Thoracic aorta (tissue), 2 donors: ENCODE data around the gene MAB21L2. TPM values are rescaled to one million over a fixed set of nuclear protein-coding genes. Genes with fewer than 3 reads are reported as not detected.

Source experiments
- ATAC-seq: fragments of 150-250 bp; one replicate; pipeline ENCODE4 v1.8.0; 2017; ENCODE audit warnings: low read depth; ENCODE audit not compliant: insufficient number of reproducible peaks, low FRiP score
- DNase-seq: peaks from one replicate; pipeline ENCODE4 v3.0.0-alpha.2; 2020; ENCODE audit warnings: low spot score
- H3K27ac ChIP-seq, 2 donors: fragments of 200-600 bp; sonication (generic); 1 replicate in 1 of 2; 2 replicates in 1 of 2; pipeline ENCODE4 v1.5.1; 2016; ENCODE audit warnings: mild to moderate bottlenecking in 2 of 2, moderate library complexity in 2 of 2
- H3K27me3 ChIP-seq: fragments of 200-600 bp; sonication (generic); replicated peaks from 2 replicates; pipeline ENCODE4 v1.6.0; 2016; ENCODE audit warnings: mild to moderate bottlenecking; ENCODE audit not compliant: insufficient read depth
- H3K36me3 ChIP-seq: fragments of 200-600 bp; sonication (generic); one replicate; pipeline ENCODE4 v1.5.1; 2016
- H3K4me1 ChIP-seq, 2 donors: fragments of 200-600 bp; sonication (generic); 1 replicate in 1 of 2; 2 replicates in 1 of 2; pipeline versions ENCODE4 v1.5.1 to v1.6.0; 2016; ENCODE audit warnings: low read depth in 2 of 2, mild to moderate bottlenecking in 1 of 2; ENCODE audit not compliant: control insufficient read depth in 1 of 2
- H3K4me3 ChIP-seq: fragments of 200-600 bp; sonication (generic); 2 replicates; pipeline ENCODE4 v1.5.1; 2016; ENCODE audit warnings: mild to moderate bottlenecking
- H3K9me3 ChIP-seq: fragments of 200-600 bp; sonication (generic); 2 replicates; pipeline ENCODE4 v1.5.1; 2016
- CTCF ChIP-seq: fragments of 200-600 bp; sonication (generic); IDR thresholded peaks from one replicate; pipeline ENCODE4 v1.5.1; 2019; ENCODE audit warnings: antibody characterized with exemption
- total RNA-seq, 2 donors: library from RNA; depleted of rRNA; stranded (reverse); fragments of >200 nt; gene quantifications; one replicate each; pipeline versions ENCODE4 v1.1.0 to v1.2.3, GENCODE V29; 2016

MAB21L2 gene
- total RNA-seq, 2 donors from 2014 or later = 13.9 TPM; not detected in 1

DNA sequence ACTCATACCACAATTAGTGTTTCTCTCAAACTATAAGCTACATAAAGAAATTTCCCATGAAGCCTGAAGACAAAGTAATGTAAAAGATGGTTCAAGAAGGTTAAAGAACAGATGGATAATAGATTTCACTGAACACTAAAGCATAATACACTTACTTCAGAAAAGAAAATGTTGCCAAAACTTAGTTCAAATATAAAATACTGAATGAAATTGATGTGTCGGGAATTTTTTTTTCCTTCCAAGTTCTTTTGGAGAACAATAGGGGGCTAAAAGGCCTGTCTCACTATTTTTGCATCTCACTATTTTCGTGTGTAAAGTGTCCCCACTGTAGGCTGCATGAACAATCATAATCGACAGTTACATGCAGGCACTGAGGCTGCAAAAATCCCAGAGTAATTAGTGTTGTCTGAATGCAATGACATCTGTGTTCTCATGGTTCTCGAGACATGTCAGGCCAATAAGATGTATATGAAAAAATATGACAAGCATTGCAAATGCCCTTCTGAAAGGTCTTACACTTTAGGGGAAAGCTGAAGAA, 11.9 kb upstream of the MAB21L2 start:
- Histone ChIP-seq H3K36me3 (peaks cover 2% of the 10 kb centered on the region), H3K27ac (no peak overlapping the region), H3K4me3 (no peak overlapping the region), H3K9me3 (peaks cover 1% of the 10 kb centered on the region), H3K27me3 (no peaks in the 10 kb centered on the region), H3K4me1 (no peaks in the 10 kb centered on the region)
- DNase-seq (no peak), ATAC-seq (no peak)
- no peak for TF ChIP-seq CTCF

DNA sequence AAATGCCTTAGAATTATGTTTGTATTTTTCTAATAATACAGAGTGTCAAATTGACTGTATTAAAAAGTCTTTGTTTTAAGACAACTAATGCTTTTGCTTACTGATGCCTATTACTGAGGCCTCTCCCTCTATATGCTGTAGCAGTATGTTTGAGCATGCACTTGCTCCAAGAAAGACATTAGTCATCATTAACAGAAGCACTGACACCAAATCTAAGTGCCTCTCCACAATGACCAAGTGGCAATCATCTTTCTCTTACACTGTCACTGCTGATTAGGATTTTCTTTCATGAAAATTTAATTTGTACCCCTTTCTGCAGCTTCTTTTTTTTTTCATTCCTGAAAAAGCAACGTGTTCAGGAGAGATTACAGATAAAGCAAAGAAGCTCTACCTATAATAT, 11.1 kb upstream of the MAB21L2 start:
- Histone ChIP-seq H3K36me3 (no peaks in the 10 kb centered on the region), H3K4me1 (no peaks in the 10 kb centered on the region), H3K27ac (no peak overlapping the region), H3K4me3 (no peak overlapping the region), H3K9me3 (no peaks in the 10 kb centered on the region), H3K27me3 (no peaks in the 10 kb centered on the region)
- no peak for TF ChIP-seq CTCF
- ATAC-seq (no peak), DNase-seq (no peak)

DNA sequence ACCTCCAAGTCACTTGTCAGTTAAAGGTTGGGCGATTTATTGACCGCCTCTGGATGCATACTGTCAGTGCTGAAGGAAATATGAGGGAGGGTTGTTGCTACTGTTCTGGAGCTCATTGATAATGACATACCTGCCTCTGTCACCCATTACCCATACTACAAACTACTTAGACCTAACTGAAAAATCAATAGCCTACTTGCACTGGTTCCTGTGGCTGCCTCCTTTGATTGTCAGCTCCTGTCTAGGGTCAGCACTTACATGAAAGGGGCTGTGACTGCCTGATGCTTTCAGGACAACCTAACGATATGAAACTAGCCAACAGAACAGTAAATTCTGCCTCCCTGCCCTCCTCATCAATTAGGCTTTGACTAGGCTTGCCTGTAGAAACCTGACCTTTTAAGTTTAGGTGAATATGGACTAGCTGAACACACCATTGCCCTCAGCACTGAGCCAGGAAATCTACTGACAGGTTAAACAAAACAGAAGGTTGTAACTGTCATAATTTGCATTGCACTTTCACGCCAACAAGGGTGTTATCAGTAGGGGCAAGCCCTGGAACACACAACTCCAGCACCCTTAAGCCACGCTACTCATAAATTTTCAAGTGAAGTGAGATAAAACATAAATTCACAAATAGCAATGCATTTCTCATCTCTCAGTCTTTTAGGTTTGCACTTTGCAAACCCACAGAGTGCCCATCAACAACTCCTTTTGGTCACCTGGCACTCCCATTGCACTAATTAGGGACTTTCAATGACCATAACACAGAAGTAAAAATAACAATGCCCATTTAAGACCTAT, 9.0 kb upstream of the MAB21L2 start:
- ATAC-seq (no peak), DNase-seq (no peak)
- no peak for TF ChIP-seq CTCF
- H3K36me3 ChIP-seq = no peaks in the 10 kb centered on the region
- H3K27ac ChIP-seq = no peak overlapping the region
- no peaks in the 10 kb centered on the region for H3K9me3 ChIP-seq
- no peaks in the 10 kb centered on the region for H3K4me1 ChIP-seq
- H3K27me3 ChIP-seq = no peaks in the 10 kb centered on the region
- no peak overlapping the region for H3K4me3 ChIP-seq

- TF ChIP-seq CTCF = no peak
- Histone ChIP-seq H3K4me1 (no peaks in the 10 kb centered on the region), H3K36me3 (no peaks in the 10 kb centered on the region), H3K27ac (no peak overlapping the region), H3K4me3 (no peak overlapping the region), H3K9me3 (no peaks in the 10 kb centered on the region), H3K27me3 (no peaks in the 10 kb centered on the region)
- no peak for DNase-seq
- no peak for ATAC-seq
Measured at GRCh38 chr4:150573534-150573933, 8.4 kb upstream of the MAB21L2 start.

GRCh38 chr4:150574678-150575077, 7.3 kb upstream of the MAB21L2 start:
- TF ChIP-seq CTCF = no peak
- no peak for ATAC-seq
- no peaks in the 10 kb centered on the region for H3K9me3 ChIP-seq

More at GRCh38 chr4:150574678-150575077, 7.3 kb upstream of the MAB21L2 start:
- Histone ChIP-seq H3K27me3 (no peaks in the 10 kb centered on the region), H3K4me3 (no peak overlapping the region), H3K36me3 (no peaks in the 10 kb centered on the region), H3K4me1 (no peaks in the 10 kb centered on the region), H3K27ac (no peak overlapping the region)
- no peak for DNase-seq
